Raji (cell line): ENCODE data around the gene AHDC1.
A peak's percentile ranks its signal among the peaks of the same experiment; 100 is the strongest.

Experiments
- POLR2A ChIP-seq: IDR thresholded peaks from 2 replicates; pipeline ENCODE4 v1.6.1; 2011; ENCODE audit warnings: low read depth, low read length, control low read depth; ENCODE audit not compliant: insufficient read depth

Gene AHDC1, protein sequence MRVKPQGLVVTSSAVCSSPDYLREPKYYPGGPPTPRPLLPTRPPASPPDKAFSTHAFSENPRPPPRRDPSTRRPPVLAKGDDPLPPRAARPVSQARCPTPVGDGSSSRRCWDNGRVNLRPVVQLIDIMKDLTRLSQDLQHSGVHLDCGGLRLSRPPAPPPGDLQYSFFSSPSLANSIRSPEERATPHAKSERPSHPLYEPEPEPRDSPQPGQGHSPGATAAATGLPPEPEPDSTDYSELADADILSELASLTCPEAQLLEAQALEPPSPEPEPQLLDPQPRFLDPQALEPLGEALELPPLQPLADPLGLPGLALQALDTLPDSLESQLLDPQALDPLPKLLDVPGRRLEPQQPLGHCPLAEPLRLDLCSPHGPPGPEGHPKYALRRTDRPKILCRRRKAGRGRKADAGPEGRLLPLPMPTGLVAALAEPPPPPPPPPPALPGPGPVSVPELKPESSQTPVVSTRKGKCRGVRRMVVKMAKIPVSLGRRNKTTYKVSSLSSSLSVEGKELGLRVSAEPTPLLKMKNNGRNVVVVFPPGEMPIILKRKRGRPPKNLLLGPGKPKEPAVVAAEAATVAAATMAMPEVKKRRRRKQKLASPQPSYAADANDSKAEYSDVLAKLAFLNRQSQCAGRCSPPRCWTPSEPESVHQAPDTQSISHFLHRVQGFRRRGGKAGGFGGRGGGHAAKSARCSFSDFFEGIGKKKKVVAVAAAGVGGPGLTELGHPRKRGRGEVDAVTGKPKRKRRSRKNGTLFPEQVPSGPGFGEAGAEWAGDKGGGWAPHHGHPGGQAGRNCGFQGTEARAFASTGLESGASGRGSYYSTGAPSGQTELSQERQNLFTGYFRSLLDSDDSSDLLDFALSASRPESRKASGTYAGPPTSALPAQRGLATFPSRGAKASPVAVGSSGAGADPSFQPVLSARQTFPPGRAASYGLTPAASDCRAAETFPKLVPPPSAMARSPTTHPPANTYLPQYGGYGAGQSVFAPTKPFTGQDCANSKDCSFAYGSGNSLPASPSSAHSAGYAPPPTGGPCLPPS (N-terminal part only)

DNA sequence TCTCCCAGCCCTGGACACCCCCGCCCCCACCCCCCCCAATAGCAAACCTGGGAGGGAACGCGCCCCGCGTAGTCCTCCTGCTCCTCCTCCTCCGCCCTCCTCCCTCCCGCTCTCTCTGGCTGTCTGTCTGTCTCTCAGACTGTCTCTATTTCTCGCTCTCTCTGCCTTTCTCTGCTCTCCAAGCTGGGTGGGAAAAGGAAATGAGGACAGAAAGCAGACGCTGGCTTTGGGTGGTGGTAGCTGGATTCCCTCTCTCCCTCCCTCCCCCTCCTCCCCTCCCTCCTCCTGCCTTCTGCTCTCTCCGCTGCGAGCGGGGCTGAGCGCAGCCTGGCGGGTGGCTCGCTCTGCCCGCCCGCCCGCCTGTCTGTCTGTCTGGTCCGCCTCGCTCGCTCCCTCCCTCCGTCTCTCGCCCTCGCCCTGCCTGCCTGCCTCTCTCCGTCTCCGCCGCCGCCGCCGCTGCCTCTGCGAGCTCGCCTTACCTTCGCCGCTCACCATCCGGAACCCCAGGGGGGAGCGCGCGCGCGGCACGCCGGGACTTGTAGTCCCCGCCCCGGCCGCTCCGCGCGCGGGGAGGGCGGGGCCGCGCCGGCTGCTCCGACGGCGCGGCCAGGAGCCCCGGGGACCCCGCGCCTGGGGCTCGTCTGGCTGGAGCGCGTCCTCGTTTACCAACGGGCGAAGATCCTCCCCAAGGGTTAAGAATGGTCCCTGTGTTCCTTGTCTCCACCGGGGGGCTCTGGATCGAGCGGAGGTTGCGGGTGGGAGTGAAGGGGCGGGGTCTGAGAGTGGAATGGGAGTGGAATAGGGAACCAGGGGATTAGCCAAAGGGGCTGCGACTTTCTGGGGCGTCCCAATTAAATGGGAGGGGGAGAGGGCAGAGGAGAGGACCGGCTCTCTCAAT, at the start of gene AHDC1:
Gene AHDC1, minus strand, starts transcription at position 464 of the 898 bp plus-strand sequence. CDS start 52,029 bp downstream, outside the sequence.
- TF ChIP-seq POLR2A = peak; percentile 74

DNA sequence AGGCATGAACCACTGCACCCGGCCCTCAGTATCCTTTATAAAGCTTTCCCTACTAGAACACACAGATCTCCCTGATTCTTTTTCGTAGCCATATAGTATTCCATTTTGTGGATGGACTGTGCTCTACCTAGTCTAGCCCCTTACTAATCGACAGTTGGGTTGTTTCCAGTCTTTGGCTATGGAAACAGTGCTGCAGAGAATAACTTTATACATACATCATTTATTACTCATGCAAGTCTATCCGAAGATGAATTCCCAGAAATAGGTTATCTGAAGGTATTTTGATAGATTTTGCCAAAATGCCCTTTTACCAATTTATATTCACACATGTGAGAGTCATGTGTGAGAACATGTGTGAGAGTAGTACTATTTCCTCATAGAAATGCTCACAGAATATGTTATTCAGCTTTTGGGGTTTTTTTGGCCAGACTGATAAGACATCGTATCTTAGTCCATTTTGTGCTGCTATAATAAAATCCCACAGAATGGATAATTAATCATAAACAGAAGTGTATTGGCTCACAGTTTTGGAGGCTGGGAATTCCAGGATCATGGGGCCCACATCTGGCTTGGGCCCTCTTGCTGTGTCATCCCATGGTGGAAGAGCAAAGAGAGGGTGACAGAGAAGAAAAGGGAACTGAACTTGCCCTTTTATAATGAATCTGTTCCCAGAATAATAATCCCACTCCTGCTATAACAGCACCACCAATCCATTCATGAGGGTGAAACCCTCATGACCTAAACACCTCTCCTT, 48.3 kb upstream of the AHDC1 start:
- no peak for TF ChIP-seq POLR2A

DNA sequence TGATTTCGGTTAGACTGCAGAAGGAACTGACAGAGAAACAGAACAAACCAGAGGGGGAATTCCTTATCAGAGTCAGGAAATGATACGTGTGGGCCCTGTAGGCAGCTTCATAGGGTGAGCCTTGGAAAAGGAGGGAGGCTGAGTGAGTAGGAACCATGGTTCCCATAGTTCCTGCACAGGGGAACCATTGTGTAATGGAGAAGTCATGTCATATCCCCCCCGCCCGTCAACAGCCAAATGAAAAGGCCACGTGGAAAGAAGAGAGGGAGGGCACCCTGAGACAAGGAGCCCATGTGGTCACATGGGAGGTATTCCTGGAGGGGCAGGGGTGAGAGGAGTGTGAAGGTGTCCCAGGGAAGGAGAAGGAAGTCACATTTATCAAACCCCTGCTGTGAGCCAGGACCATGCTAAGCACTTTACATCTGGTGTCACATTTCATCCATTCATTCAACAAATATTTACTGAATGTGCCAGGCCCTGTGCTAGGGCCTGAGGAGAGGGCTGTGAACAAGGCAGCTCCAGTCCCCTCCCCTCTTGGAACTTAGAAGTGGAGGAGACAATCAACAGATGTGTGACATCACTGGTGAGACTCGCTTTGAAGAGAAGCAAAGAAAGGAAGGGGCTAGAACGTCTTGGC, 46.7 kb upstream of the AHDC1 start:
- TF ChIP-seq POLR2A = no peak

DNA sequence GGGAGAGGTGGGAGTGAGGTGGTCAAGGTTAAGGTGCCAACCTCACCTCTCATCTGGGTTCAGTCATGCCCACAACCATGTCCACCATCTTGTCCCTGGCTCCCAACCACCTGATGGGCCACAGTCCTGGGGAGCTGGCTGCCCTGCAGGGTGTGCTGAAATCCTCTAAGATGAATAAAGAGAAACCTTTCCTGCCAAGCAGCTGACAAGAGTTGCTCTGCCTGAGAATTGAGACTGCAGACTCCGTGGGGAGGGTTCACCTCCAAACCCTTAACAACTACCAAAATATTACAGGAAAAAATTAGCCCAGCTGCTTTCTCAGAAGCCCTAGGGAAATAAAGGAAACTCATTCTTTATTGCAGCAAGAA, 46.2 kb upstream of the AHDC1 start:
- no peak for TF ChIP-seq POLR2A

DNA sequence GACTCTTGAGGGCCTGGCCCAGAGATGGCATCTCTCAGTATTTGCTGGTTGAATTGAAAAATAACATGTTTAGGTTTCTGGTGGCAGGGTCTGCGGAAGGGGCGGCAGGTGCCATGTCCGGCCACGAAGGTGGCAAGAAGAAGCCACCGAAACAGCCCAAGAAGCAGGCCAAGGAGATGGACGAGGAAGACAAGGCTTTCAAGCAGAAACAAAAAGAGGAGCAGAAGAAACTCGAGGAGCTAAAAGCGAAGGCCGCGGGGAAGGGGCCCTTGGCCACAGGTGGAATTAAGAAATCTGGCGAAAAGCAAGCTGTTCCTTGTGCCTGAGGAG, 45.3 kb upstream of the AHDC1 start:
- no peak for TF ChIP-seq POLR2A

DNA sequence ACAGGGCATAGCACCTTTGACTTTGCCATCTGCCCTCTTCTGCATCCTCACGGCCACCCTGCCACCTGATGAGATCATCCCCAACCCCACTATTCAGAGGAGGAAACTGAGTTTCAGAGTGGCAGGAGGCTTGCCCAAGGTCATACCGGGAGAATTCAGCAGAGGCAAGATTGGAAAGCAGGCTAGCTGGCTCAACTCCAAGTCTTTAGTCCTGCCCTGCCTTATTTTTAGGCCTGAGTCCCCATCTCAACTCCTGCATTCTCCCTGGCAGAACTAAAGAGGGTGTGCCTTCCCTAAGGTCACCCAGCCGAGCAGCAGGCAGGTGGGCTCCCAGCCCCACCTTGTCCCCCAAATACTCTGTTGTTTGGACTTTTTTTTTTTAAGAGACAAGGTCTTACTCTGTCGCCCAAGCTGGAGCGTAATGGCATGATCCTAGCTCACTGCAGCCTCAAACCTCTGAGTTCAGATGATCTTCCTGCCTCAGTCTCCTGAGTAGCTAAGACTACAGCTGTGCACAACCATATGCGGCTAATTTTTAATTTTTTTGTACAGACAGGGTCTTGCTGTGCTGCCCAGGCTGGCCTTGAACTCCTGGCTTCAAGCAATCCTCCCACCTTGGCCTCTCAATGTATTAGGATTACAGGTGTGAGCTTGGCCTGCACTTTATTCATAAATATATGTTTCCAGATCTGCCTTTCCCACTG, 44.8 kb upstream of the AHDC1 start:
- no peak for TF ChIP-seq POLR2A

DNA sequence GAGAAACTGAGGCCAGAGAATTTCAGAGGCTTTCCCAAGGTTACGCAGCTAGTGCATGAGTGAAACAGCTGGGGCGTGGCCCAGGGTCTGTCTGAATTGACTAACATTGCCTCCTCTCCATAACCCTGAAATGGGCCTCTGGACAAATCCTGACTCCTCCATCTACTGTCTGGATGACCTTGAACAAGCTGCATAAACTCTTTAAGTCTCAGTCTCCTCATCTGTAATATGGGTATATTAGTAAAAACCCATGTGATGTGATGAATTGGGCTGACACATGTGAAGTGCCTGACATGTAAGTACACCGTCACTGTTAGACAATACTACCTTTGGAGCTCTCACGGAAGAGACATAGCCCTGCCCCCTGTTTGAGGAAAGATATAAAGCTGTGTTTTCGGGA, 43.4 kb upstream of the AHDC1 start:
- no peak for TF ChIP-seq POLR2A

DNA sequence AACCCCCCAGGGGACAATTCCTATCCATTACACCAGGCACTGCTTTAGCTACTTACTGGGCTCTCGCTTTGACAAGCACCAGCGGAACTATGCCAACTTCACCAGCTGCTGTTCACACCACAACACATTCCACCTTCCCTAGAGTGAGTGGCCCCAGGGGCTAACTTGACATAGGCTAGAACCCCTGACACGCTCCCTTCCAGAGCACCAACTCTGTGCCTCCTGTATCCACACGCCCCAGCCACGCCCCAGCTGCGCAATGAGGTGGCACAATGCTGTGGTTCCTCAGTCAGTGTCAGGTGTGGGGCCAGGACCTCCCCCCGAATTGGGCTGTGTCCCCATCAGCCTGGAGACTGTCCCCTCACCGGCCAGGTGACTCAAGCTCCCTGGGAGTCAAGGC, 42.7 kb upstream of the AHDC1 start:
- TF ChIP-seq POLR2A = no peak

DNA sequence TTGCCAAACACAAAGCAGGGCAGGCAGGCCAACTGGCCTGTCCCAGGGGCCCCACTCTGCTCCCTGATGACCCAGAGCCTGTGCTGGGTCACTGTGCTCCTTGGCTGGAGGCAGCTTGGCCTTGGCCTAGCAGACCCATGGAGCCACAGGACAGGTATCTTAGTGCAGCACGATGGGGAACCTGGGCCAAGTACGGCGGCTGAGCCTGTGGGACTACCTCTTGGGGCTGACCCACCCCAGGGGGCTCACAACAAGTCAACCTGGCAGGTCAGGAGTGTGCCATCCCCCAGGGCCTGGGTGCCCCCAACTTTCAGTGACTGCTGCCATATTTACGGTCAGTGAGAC, 41.1 kb upstream of the AHDC1 start:
- no peak for TF ChIP-seq POLR2A

DNA sequence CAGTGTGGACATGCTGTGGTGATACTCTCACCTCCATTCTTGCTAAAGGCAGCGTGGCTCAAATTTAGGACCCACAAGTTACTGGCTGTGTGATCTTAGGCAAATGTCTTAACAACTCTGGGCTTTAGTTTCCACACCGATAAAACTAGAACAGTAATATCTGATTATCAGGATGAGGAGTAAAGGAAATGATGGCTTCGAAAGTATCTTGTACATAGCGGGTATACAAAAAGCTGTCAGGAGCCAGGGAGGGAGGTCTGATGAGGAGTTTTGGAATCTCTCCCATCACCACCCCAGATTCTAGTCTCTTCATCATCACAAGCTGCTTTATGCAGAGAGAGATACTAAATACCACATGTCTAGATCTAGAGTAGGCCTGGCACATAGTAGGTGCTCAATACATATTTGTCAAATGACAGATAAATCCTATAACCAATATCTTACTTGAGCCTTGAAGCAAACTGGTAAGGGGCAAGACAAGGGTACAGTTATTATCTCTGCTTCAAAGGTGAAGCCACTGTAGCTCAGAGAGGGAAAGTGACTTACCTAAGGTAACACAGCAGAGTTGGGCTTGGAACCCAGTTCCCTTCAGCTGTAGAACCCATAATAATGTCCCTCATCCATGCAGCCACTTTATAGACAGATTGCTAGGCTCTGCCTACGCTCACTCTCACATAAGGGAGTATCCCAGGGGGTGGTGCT, 40.6 kb upstream of the AHDC1 start:
- TF ChIP-seq POLR2A = no peak

DNA sequence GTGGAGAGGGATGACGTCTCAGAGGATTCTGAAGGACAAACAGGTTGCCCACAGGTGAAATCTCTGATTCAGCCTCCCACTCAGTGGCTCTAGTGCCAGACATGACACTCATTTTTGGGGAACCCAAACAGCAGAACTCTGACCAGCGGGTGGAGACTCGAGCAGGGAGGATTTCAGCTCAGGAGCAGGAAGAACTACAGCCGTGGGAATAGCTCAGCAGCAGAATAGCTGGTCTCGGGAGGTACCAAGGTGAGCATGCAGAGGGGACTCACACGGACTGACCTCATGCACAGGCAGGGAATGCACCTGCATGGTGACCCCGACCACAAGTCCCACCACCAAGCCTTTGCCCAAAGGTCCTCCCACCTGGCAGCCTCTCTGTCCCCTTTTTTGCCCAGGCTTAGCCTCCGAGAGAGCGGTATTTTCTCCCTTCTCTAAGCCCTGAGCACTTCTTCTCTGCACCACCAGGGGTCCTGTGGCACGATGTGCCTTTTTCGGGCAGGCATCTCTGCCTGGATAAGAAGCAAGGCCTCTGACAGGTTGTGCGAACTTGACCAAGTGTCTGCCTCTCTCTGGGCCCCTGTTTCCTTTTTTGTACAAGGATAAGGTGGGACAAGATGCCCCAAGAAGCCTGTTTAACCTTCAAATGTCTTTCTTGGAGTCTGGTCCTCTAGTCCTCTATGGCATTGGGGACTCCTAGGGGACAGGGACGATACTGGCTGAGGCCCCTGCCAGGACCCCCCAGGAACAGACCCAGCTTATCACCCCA, 39.8 kb upstream of the AHDC1 start:
- no peak for TF ChIP-seq POLR2A

DNA sequence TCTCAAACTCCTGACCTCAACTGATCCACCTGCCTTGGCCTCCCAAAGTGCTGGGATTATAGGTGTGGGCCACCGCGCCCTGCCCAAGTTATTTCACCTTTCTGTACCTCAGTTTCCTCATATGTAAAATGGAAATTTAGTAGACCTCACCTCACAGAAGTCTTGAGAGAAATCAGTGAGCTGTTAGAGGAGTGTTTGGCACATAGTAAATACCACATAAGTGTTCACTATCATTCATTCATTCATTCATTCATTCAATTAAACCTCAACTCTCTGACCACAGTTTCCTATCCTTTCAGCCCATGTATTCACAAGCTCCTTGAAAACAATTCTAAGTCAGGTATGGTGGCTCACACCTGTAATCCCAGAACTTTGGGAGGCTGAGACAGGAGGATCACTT, 34.9 kb upstream of the AHDC1 start:
- TF ChIP-seq POLR2A = no peak

DNA sequence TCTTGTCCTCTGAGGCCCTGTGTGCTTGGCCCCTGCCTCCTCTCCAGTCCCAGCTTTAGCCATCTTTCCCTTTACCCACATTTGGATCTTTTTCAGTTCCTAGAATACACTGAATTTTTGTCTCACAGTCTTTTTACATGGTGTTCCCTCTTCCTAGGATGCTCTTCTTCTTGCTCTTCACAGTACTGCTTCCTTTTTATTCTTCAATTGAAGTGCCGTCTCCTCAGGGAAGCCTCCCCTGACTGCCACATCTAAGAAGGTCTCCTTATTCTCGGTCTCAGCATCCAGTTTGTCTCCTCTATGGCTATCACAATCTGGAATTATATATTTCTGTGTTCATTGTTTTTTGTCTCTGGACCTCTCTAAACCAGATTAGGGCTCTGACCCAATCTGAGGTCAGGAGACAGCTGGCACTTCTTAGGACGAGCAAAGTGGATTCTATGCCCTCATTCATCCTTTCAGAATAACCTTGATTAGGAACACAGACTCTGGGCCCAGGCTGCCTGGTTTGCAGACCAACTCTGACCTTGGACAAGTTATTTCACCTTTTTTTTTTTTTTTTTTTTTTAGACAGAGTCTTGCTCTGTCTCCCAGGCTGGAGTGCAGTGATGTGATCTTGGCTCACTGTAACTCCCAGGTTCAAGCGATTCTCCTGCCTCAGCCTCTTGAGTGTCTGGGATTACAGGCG, 34.2 kb upstream of the AHDC1 start:
- TF ChIP-seq POLR2A = no peak
